Spleen (tissue), 7 donors: ENCODE data around the gene ZSWIM7.

Experiments
- POLR2A ChIP-seq, 3 donors: fragments of 450-650 bp; IDR thresholded peaks; one replicate each; pipeline ENCODE4 v1.5.1; 2017; ENCODE audit warnings: antibody characterized with exemption in 3 of 3, mild to moderate bottlenecking in 1 of 3
- TF ChIP-seq, protein P1 (sequence below), 11 experiments: fragments of 200-600 bp in 7 of 11; fragments of 450-650 bp in 4 of 11; sonication (generic) in 4 of 11; IDR thresholded peaks in 8 of 11; conservative IDR thresholded peaks in 3 of 11; 1 replicate in 7 of 11; 2 replicates in 4 of 11; pipeline versions ENCODE4 v1.4.0 to v1.8.0; 2016 to 2021; ENCODE audit warnings: antibody characterized with exemption in 11 of 11, inconsistent platforms in 4 of 11, mild to moderate bottlenecking in 1 of 11
- donor health status: DM: no; HTN: no; CAD: no; lungs with moderate emphysema.
- donor health status: DM: no; HTN: no; CAD: no.
- donor health status: DM: no; HTN: no; CAD: no.

DNA sequence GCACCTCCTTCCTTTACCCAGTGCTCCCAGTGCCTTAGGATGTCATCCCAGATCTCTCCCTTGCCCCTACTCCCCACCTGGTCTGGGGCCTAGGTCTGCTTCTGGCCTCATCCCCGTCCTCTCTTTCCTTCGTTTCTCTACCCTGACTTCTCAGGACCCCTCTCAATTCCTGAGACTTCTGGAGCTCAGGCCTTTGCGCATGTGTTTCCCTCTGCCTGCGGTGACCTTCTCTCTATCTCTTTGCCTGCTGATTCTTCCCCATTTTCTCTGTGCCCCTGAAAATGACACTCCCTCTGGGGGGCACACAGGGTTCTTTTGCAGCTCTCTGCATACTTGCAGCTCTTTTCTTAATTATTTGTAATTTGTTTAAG is 41.0 kb downstream of the ZSWIM7 start:
- TF ChIP-seq, protein P1, sequence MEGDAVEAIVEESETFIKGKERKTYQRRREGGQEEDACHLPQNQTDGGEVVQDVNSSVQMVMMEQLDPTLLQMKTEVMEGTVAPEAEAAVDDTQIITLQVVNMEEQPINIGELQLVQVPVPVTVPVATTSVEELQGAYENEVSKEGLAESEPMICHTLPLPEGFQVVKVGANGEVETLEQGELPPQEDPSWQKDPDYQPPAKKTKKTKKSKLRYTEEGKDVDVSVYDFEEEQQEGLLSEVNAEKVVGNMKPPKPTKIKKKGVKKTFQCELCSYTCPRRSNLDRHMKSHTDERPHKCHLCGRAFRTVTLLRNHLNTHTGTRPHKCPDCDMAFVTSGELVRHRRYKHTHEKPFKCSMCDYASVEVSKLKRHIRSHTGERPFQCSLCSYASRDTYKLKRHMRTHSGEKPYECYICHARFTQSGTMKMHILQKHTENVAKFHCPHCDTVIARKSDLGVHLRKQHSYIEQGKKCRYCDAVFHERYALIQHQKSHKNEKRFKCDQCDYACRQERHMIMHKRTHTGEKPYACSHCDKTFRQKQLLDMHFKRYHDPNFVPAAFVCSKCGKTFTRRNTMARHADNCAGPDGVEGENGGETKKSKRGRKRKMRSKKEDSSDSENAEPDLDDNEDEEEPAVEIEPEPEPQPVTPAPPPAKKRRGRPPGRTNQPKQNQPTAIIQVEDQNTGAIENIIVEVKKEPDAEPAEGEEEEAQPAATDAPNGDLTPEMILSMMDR (IDR thresholded peaks at IDR 0.05 in 8 of 11, conservative IDR thresholded peaks at IDR 0.05 in 3 of 11) = no peak
- no peak for TF ChIP-seq POLR2A (IDR thresholded peaks at IDR 0.05)
